SH-SY5Y (cell line): ENCODE results near the gene CCR2.

Source experiments
- GATA2 ChIP-seq: IDR thresholded peaks from 2 replicates; pipeline ENCODE4 v1.6.1; 2011; ENCODE audit warnings: mild to moderate bottlenecking, low read depth, low read length
- GATA3 ChIP-seq: IDR thresholded peaks from 2 replicates; pipeline ENCODE4 v1.6.1; 2011; ENCODE audit warnings: low read depth, mild to moderate bottlenecking, low read length, moderate library complexity

- TF ChIP-seq GATA3, result no peak
- no peak for TF ChIP-seq GATA2
These were observed 7.0 kb downstream of the CCR2 start for GRCh38 chr3:46360907-46361306.
